Esophagus muscularis mucosa (tissue), 3 donors: ENCODE results near the gene TBC1D16.

Experiments
- CTCF ChIP-seq, 3 experiments: fragments of 200-600 bp in 2 of 3; fragments of 450-650 bp in 1 of 3; sonication (generic) in 2 of 3; IDR thresholded peaks; one replicate each; pipeline ENCODE4 v1.5.1; 2017 to 2019; ENCODE audit warnings: antibody characterized with exemption in 3 of 3, mild to moderate bottlenecking in 2 of 3, moderate library complexity in 1 of 3
- POLR2A ChIP-seq: fragments of 450-650 bp; IDR thresholded peaks from one replicate; pipeline ENCODE4 v1.6.1; 2017; ENCODE audit warnings: antibody characterized with exemption, moderate library complexity, mild to moderate bottlenecking, low read depth
- POLR2AphosphoS5 ChIP-seq, 2 donors: sonication (generic); formaldehyde crosslinking; IDR thresholded peaks; one replicate each; pipeline ENCODE4 v1.6.1; 2017; ENCODE audit warnings: antibody characterized with exemption in 2 of 2

GRCh38 chr17:79904865-79905264, 130.8 kb downstream of the TBC1D16 start:
- TF ChIP-seq POLR2A, result no peak
- TF ChIP-seq CTCF (IDR thresholded peaks at IDR 0.05), result no peak
- TF ChIP-seq POLR2AphosphoS5 (IDR thresholded peaks at IDR 0.05), result no peak
